Measurements from ENCODE around the gene SPATA2.
"Not testable (repeated sequence)": the region's sequence is repeated elsewhere in the genome, so short reads cannot be mapped to it uniquely, and the experiment has no call there.

The SPATA2 gene

DNA sequence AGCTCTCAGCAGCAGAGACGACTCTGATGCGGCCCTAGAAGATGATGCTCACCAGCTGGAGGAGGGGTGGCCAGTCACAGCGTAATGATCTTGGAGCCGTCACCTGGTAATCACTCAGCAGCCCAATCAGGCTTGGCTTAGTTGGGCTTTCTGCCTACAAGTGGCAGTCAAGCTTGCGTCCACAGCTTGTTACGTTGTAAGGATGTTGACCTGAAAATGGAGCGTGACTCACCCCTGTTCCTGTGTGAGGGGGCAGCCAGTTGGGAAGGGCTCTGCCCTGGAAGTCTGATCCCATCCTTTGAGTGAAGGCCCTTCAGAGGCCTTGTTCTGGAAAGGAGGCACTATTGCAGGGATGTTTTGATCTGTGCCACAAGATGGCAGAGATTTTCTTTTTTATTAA, 49.8 kb downstream of the SPATA2 start:
- Histone ChIP-seq H3K27me3 (ENCODE audit: control insufficient read depth in 3 of 3, insufficient read depth in 3 of 3, low read depth in 1 of 3, low read length in 3 of 3) (no peaks in the 10 kb centered on the region), H3K4me3 (ENCODE audit: low read length in 2 of 2) (no peak overlapping the region), H3K4me2 (ENCODE audit: insufficient read depth, low read length, poor library complexity, severe bottlenecking) (no peak overlapping the region), H2AFZ (ENCODE audit: low read length) (no peak overlapping the region), H4K91ac (ENCODE audit: low read depth, low read length, poor library complexity) (no peak overlapping the region), H3K27ac (replicated peaks; ENCODE audit: low read length) (no peak overlapping the region), H3K36me3 (replicated peaks in 1 of 2; ENCODE audit: control insufficient read depth in 2 of 2, insufficient read depth in 2 of 2, low read length in 2 of 2) (peaks cover 6 to 35% of the 10 kb centered on the region in 2 donors), H2BK5ac (ENCODE audit: low read length) (no peak overlapping the region), H3K18ac (ENCODE audit: low read length) (no peak overlapping the region), H3K9ac (ENCODE audit: low read depth, low read length, poor library complexity) (no peak overlapping the region), H3K4me1 (ENCODE audit: control insufficient read depth in 2 of 2, insufficient read depth in 1 of 2, low read depth in 1 of 2, low read length in 2 of 2) (peaks cover 2 to 10% of the 10 kb centered on the region in 2 donors), H4K8ac (ENCODE audit: low read depth, low read length) (no peak overlapping the region), H2BK120ac (ENCODE audit: low read depth, low read length) (no peak overlapping the region), H3K23ac (ENCODE audit: low read depth, low read length, poor library complexity) (no peak overlapping the region), H2AK5ac (ENCODE audit: low read depth, low read length) (no peak overlapping the region), H2BK15ac (ENCODE audit: low read length) (no peak overlapping the region), H3K9me3 (replicated peaks in 1 of 2; ENCODE audit: control insufficient read depth in 2 of 2, insufficient read depth in 1 of 2, low read depth in 1 of 2, low read length in 2 of 2) (no peaks in the 10 kb centered on the region), H3K4ac (ENCODE audit: low read length) (no peak overlapping the region), H3K79me1 (ENCODE audit: low read depth, low read length) (no peaks in the 10 kb centered on the region), H2BK12ac (ENCODE audit: low read length) (no peak overlapping the region), H3K14ac (ENCODE audit: low read length) (no peak overlapping the region)
- no CpG with 5 or more reads among the region's 7 CpGs for WGBS, 2 donors (ENCODE audit: extremely low coverage in 2 of 2, insufficient read length in 2 of 2, insufficient replicate concordance in 1 of 2)
- no peak for DNase-seq (ENCODE audit: low spot score)

DNA sequence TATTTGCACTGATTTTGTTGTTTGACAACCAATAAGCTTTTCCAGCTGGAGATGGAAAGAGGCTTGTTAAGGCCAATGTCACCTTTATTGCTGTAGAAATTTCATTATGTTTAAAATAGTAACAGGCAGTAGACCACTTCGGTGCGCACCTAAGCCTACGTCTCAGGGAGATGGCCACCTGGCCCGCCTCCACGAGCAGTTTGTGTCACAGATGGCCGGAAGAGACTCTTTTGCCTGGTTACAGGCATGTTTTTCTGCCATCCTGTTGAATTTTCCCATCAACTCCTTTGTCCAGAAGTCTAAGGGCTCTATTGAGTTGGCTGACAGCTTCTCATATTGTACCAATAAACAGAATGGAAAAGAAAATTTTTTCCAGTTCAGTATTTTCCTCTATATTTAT, 51.7 kb downstream of the SPATA2 start:
- H2AK5ac ChIP-seq (ENCODE audit: low read depth, low read length) = no peak overlapping the region
- no peak overlapping the region for H3K4me2 ChIP-seq (ENCODE audit: insufficient read depth, low read length, poor library complexity, severe bottlenecking)
- H3K27me3 ChIP-seq (ENCODE audit: control insufficient read depth in 3 of 3, insufficient read depth in 3 of 3, low read depth in 1 of 3, low read length in 3 of 3) = no peaks in the 10 kb centered on the region
- H3K18ac ChIP-seq (ENCODE audit: low read length) = no peak overlapping the region
- H3K9ac ChIP-seq (ENCODE audit: low read depth, low read length, poor library complexity) = no peak overlapping the region
- no peak overlapping the region for H4K91ac ChIP-seq (ENCODE audit: low read depth, low read length, poor library complexity)
- no peaks in the 10 kb centered on the region for H3K9me3 ChIP-seq (replicated peaks in 1 of 2; ENCODE audit: control insufficient read depth in 2 of 2, insufficient read depth in 1 of 2, low read depth in 1 of 2, low read length in 2 of 2)
- no peak overlapping the region for H4K8ac ChIP-seq (ENCODE audit: low read depth, low read length)
- H3K14ac ChIP-seq (ENCODE audit: low read length) = no peak overlapping the region
- H3K36me3 ChIP-seq (replicated peaks in 1 of 2; ENCODE audit: control insufficient read depth in 2 of 2, insufficient read depth in 2 of 2, low read length in 2 of 2) = peaks cover 6 to 41% of the 10 kb centered on the region in 2 donors
- no peak overlapping the region for H3K27ac ChIP-seq (replicated peaks; ENCODE audit: low read length)
- no peak overlapping the region for H2BK5ac ChIP-seq (ENCODE audit: low read length)
- no peak overlapping the region for H2BK12ac ChIP-seq (ENCODE audit: low read length)
- no peak overlapping the region for H2AFZ ChIP-seq (ENCODE audit: low read length)
- H3K4me3 ChIP-seq (ENCODE audit: low read length in 2 of 2) = no peak overlapping the region
- peaks cover 2 to 10% of the 10 kb centered on the region in 2 donors for H3K4me1 ChIP-seq (ENCODE audit: control insufficient read depth in 2 of 2, insufficient read depth in 1 of 2, low read depth in 1 of 2, low read length in 2 of 2)
- no peak overlapping the region for H2BK15ac ChIP-seq (ENCODE audit: low read length)
- H2BK120ac ChIP-seq (ENCODE audit: low read depth, low read length) = no peak overlapping the region
- H3K23ac ChIP-seq (ENCODE audit: low read depth, low read length, poor library complexity) = no peak overlapping the region
- H3K79me1 ChIP-seq (ENCODE audit: low read depth, low read length) = no peaks in the 10 kb centered on the region
- WGBS, 2 donors (ENCODE audit: extremely low coverage in 2 of 2, insufficient read length in 2 of 2, insufficient replicate concordance in 1 of 2) = no CpG with 5 or more reads among the region's 6 CpGs
- DNase-seq (ENCODE audit: low spot score) = no peak
- no peak overlapping the region for H3K4ac ChIP-seq (ENCODE audit: low read length)

GRCh38 chr20:49862607-49863200, 52.6 kb downstream of the SPATA2 start:
- no peak overlapping the region for H3K27ac ChIP-seq (replicated peaks; ENCODE audit: low read length)
- H3K4me3 ChIP-seq (ENCODE audit: low read length in 2 of 2) = no peak overlapping the region
- no peak overlapping the region for H2BK15ac ChIP-seq (ENCODE audit: low read length)
- no peaks in the 10 kb centered on the region for H3K27me3 ChIP-seq (ENCODE audit: control insufficient read depth in 3 of 3, insufficient read depth in 3 of 3, low read depth in 1 of 3, low read length in 3 of 3)
- H3K4me1 ChIP-seq (ENCODE audit: control insufficient read depth in 2 of 2, insufficient read depth in 1 of 2, low read depth in 1 of 2, low read length in 2 of 2) = peaks cover 2 to 4% of the 10 kb centered on the region in 2 donors
- no peak for DNase-seq (ENCODE audit: low spot score)
- no peak overlapping the region for H3K4me2 ChIP-seq (ENCODE audit: insufficient read depth, low read length, poor library complexity, severe bottlenecking)
- no peaks in the 10 kb centered on the region for H3K9me3 ChIP-seq (replicated peaks in 1 of 2; ENCODE audit: control insufficient read depth in 2 of 2, insufficient read depth in 1 of 2, low read depth in 1 of 2, low read length in 2 of 2)
- H3K79me1 ChIP-seq (ENCODE audit: low read depth, low read length) = no peaks in the 10 kb centered on the region
- no CpG with 5 or more reads among the region's 6 CpGs for WGBS, 2 donors (ENCODE audit: extremely low coverage in 2 of 2, insufficient read length in 2 of 2, insufficient replicate concordance in 1 of 2)
- no peak overlapping the region for H3K18ac ChIP-seq (ENCODE audit: low read length)
- no peak overlapping the region for H3K14ac ChIP-seq (ENCODE audit: low read length)
- peaks cover 6 to 35% of the 10 kb centered on the region in 2 donors for H3K36me3 ChIP-seq (replicated peaks in 1 of 2; ENCODE audit: control insufficient read depth in 2 of 2, insufficient read depth in 2 of 2, low read length in 2 of 2)
- no peak overlapping the region for H4K8ac ChIP-seq (ENCODE audit: low read depth, low read length)
- no peak overlapping the region for H3K9ac ChIP-seq (ENCODE audit: low read depth, low read length, poor library complexity)
- no peak overlapping the region for H2AK5ac ChIP-seq (ENCODE audit: low read depth, low read length)
- no peak overlapping the region for H4K91ac ChIP-seq (ENCODE audit: low read depth, low read length, poor library complexity)
- H2BK5ac ChIP-seq (ENCODE audit: low read length) = no peak overlapping the region
- H2BK12ac ChIP-seq (ENCODE audit: low read length) = no peak overlapping the region
- no peak overlapping the region for H2BK120ac ChIP-seq (ENCODE audit: low read depth, low read length)
- no peak overlapping the region for H3K4ac ChIP-seq (ENCODE audit: low read length)
- H2AFZ ChIP-seq (ENCODE audit: low read length) = no peak overlapping the region
- no peak overlapping the region for H3K23ac ChIP-seq (ENCODE audit: low read depth, low read length, poor library complexity)

- not testable (repeated sequence) for H3K4ac ChIP-seq (ENCODE audit: low read length); H2BK15ac ChIP-seq (ENCODE audit: low read length); H2BK12ac ChIP-seq (ENCODE audit: low read length); H2AK5ac ChIP-seq (ENCODE audit: low read depth, low read length); H3K4me3 ChIP-seq (ENCODE audit: low read length in 2 of 2); H3K9me3 ChIP-seq (replicated peaks in 1 of 2; ENCODE audit: control insufficient read depth in 2 of 2, insufficient read depth in 1 of 2, low read depth in 1 of 2, low read length in 2 of 2); H2BK5ac ChIP-seq (ENCODE audit: low read length); H3K27ac ChIP-seq (replicated peaks; ENCODE audit: low read length); H3K18ac ChIP-seq (ENCODE audit: low read length); H4K91ac ChIP-seq (ENCODE audit: low read depth, low read length, poor library complexity); H2BK120ac ChIP-seq (ENCODE audit: low read depth, low read length); H3K4me1 ChIP-seq (ENCODE audit: control insufficient read depth in 2 of 2, insufficient read depth in 1 of 2, low read depth in 1 of 2, low read length in 2 of 2); DNase-seq (ENCODE audit: low spot score); H2AFZ ChIP-seq (ENCODE audit: low read length); H3K23ac ChIP-seq (ENCODE audit: low read depth, low read length, poor library complexity); H3K4me2 ChIP-seq (ENCODE audit: insufficient read depth, low read length, poor library complexity, severe bottlenecking); H3K27me3 ChIP-seq (ENCODE audit: control insufficient read depth in 3 of 3, insufficient read depth in 3 of 3, low read depth in 1 of 3, low read length in 3 of 3); H3K9ac ChIP-seq (ENCODE audit: low read depth, low read length, poor library complexity); H3K79me1 ChIP-seq (ENCODE audit: low read depth, low read length); H4K8ac ChIP-seq (ENCODE audit: low read depth, low read length); H3K14ac ChIP-seq (ENCODE audit: low read length)
- WGBS, 2 donors (ENCODE audit: extremely low coverage in 2 of 2, insufficient read length in 2 of 2, insufficient replicate concordance in 1 of 2) = no CpG with 5 or more reads among the region's 3 CpGs
- peaks cover 6 to 43% of the 10 kb centered on the region in 2 donors for H3K36me3 ChIP-seq (replicated peaks in 1 of 2; ENCODE audit: control insufficient read depth in 2 of 2, insufficient read depth in 2 of 2, low read length in 2 of 2)
Observed at GRCh38 chr20:49861232-49861631, 54.1 kb downstream of the SPATA2 start.
